Measurements from ENCODE around the gene SEC31B. TPM values are rescaled to one million over a fixed set of nuclear protein-coding genes. Genes with fewer than 3 reads are reported as not detected.

SEC31B gene
- 2.5 and 2.7 TPM in 2 replicates for total RNA-seq

GRCh38 chr10:100519311-100520051 is at the start of gene SEC31B:
Gene SEC31B (minus strand): TSS chr10:100519861. CDS start chr10:100516952, 2,909 bp downstream.

GRCh38 chr10:100535715-100536353 is 16.2 kb upstream of the SEC31B start, which contains the start of gene HIF1AN:
Gene HIF1AN (plus strand): TSS chr10:100535943. CDS start chr10:100535959, 16 bp downstream.

GRCh38 chr10:100529475-100530298 is 10.0 kb upstream of the SEC31B start, which contains the start of gene NDUFB8:
Gene NDUFB8 (minus strand): TSS chr10:100529871. CDS start chr10:100529851, 20 bp downstream.

GRCh38 chr10:100462709-100463108 is 57.0 kb downstream of the SEC31B start, which contains the start of gene WNT8B:
Gene WNT8B (plus strand): TSS chr10:100463009. CDS start chr10:100463169, 160 bp downstream.

Other genes starting within 250 kb of the SEC31B start
- gene BLOC1S2, start 233.2 kb downstream of the SEC31B start, total RNA-seq, result 34.2 and 41.4 TPM in 2 replicates
- not detected in 2 replicates for gene PKD2L1, start 189.6 kb downstream of the SEC31B start, total RNA-seq
- gene SCD, start 172.6 kb downstream of the SEC31B start, total RNA-seq, result 95.6 and 220 TPM in 2 replicates
- not detected in 2 replicates for gene WNT8B, start 56.9 kb downstream of the SEC31B start, total RNA-seq
- gene NDUFB8, start 10.0 kb upstream of the SEC31B start, total RNA-seq, result 227 and 249 TPM in 2 replicates
- gene HIF1AN, start 16.1 kb upstream of the SEC31B start, total RNA-seq, result 10.3 and 11.9 TPM in 2 replicates
- gene PAX2, start 225.7 kb upstream of the SEC31B start, total RNA-seq, result not detected in 2 replicates